Peyer's patch (tissue), 4 donors: Measurements from ENCODE around the gene FCF1. TPM values are rescaled to one million over a fixed set of nuclear protein-coding genes. Genes with fewer than 3 reads are reported as not detected.

Source experiments
- DNase-seq, 3 donors: peaks; one replicate each; pipeline ENCODE4 v3.0.0-alpha.2; 2017 to 2019
- H3K27ac ChIP-seq, 4 donors: fragments of 200-600 bp; sonication (generic); one replicate each; pipeline ENCODE4 v1.5.1; 2016 to 2019
- H3K27me3 ChIP-seq, 2 donors: fragments of 200-600 bp; sonication (generic); one replicate each; pipeline ENCODE4 v1.5.1; 2019
- H3K36me3 ChIP-seq, 3 donors: fragments of 200-600 bp; sonication (generic); one replicate each; pipeline ENCODE4 v1.5.1; 2016 to 2019
- H3K4me1 ChIP-seq, 4 donors: fragments of 200-600 bp; sonication (generic); one replicate each; pipeline ENCODE4 v1.5.1; 2016 to 2019
- H3K4me3 ChIP-seq, 4 donors: fragments of 200-600 bp; sonication (generic); 1 replicate in 3 of 4; 2 replicates in 1 of 4; pipeline ENCODE4 v1.5.1; 2016 to 2019; ENCODE audit warnings: mild to moderate bottlenecking in 1 of 4
- H3K9me3 ChIP-seq, 4 donors: fragments of 200-600 bp; sonication (generic); one replicate each; pipeline ENCODE4 v1.5.1; 2016 to 2019; ENCODE audit warnings: mild to moderate bottlenecking in 1 of 4
- CTCF ChIP-seq, 6 experiments: fragments of 450-650 bp in 4 of 6; fragments of 200-600 bp in 2 of 6; sonication (generic) in 1 of 6; IDR thresholded peaks; one replicate each; pipeline ENCODE4 v1.5.1; 2017 to 2019; ENCODE audit warnings: antibody characterized with exemption in 6 of 6, mild to moderate bottlenecking in 3 of 6, moderate library complexity in 1 of 6
- POLR2A ChIP-seq, 2 donors: fragments of 450-650 bp; IDR thresholded peaks; one replicate each; pipeline ENCODE4 v1.5.1; 2017; ENCODE audit warnings: antibody characterized with exemption in 2 of 2, mild to moderate bottlenecking in 2 of 2, moderate library complexity in 2 of 2
- total RNA-seq, 4 donors: library from RNA; depleted of rRNA; stranded (reverse); fragments of >200 nt; gene quantifications; one replicate each; pipeline ENCODE4 v1.1.0, GENCODE V29; 2016

FCF1 gene
- total RNA-seq, 4 donors from 2014 or later, result 7.5 to 31.4 (median 13.3) TPM

- Histone ChIP-seq H3K27ac (no peak overlapping the region), H3K9me3 (no peaks in the 10 kb centered on the region), H3K36me3 (peaks cover 0 to 25% (median 0%) of the 10 kb centered on the region in 3 donors), H3K27me3 (no peaks in the 10 kb centered on the region), H3K4me3 (no peak overlapping the region), H3K4me1 (peaks cover 0 to 6% (median 0%) of the 10 kb centered on the region in 4 donors)
- no peak for DNase-seq
- TF ChIP-seq CTCF (IDR thresholded peaks at IDR 0.05) (no peak), POLR2A (IDR thresholded peaks at IDR 0.05) (no peak)
Measured at GRCh38 chr14:74691456-74691855, 21.5 kb upstream of the FCF1 start.

DNA sequence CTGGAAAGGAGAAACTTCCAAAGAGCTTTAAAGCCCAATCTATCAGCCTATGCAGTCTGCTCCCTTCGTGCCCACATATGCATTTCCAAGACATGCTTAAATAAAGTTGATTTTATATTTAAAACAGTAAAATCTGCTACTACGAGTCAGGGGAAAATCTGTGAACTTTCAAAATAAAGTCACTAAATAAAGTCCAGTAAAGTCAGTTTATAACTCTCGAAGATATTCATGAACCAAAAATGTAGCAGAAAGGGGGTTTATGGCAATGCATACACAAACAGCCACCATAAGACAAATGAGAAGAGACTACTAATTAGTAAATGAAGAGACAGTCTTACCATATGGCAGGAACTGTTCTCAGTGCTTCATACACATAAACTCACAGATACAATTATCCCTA is 19.8 kb upstream of the FCF1 start:
- H3K36me3 ChIP-seq, result peaks cover 0 to 21% (median 0%) of the 10 kb centered on the region in 3 donors
- no peak overlapping the region for H3K27ac ChIP-seq
- H3K27me3 ChIP-seq, result no peaks in the 10 kb centered on the region
- H3K9me3 ChIP-seq, result no peaks in the 10 kb centered on the region
- DNase-seq, result no peak
- H3K4me1 ChIP-seq, result no peaks in the 10 kb centered on the region
- TF ChIP-seq CTCF (IDR thresholded peaks at IDR 0.05) (no peak), POLR2A (IDR thresholded peaks at IDR 0.05) (no peak)
- H3K4me3 ChIP-seq, result no peak overlapping the region

- DNase-seq, result no peak
- Histone ChIP-seq H3K9me3 (no peaks in the 10 kb centered on the region), H3K27ac (no peak overlapping the region), H3K4me3 (no peak overlapping the region), H3K27me3 (no peaks in the 10 kb centered on the region), H3K4me1 (no peaks in the 10 kb centered on the region), H3K36me3 (peaks cover 0 to 11% (median 0%) of the 10 kb centered on the region in 3 donors)
- TF ChIP-seq POLR2A (IDR thresholded peaks at IDR 0.05), result no peak
- TF ChIP-seq CTCF (IDR thresholded peaks at IDR 0.05), result no peak
Measured at GRCh38 chr14:74695406-74695805, 17.5 kb upstream of the FCF1 start.

DNA sequence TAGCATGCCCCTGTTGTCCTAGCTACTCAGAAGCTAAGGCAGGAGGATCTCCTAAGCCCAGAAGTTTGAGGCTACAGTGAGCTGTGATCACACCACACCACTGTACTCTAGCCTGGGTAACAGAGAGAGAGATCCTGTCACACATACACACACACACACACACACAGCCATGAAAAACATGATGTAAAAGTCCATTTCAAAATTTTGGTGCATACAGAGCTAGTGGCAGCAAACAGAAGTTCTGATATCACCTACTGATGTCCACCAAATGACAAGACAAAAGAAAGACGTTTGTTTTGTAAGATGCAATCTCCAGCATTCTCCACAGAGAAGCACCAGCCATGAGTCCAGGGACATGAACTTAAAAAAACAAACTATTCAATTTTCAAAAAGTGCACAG is 15.9 kb upstream of the FCF1 start:
- no peaks in the 10 kb centered on the region for H3K9me3 ChIP-seq
- TF ChIP-seq POLR2A (IDR thresholded peaks at IDR 0.05) (no peak), CTCF (IDR thresholded peaks at IDR 0.05) (no peak)
- H3K4me3 ChIP-seq, result no peak overlapping the region
- H3K36me3 ChIP-seq, result peaks cover 0 to 10% (median 0%) of the 10 kb centered on the region in 3 donors
- H3K4me1 ChIP-seq, result no peaks in the 10 kb centered on the region
- no peak for DNase-seq
- no peaks in the 10 kb centered on the region for H3K27me3 ChIP-seq
- no peak overlapping the region for H3K27ac ChIP-seq

DNA sequence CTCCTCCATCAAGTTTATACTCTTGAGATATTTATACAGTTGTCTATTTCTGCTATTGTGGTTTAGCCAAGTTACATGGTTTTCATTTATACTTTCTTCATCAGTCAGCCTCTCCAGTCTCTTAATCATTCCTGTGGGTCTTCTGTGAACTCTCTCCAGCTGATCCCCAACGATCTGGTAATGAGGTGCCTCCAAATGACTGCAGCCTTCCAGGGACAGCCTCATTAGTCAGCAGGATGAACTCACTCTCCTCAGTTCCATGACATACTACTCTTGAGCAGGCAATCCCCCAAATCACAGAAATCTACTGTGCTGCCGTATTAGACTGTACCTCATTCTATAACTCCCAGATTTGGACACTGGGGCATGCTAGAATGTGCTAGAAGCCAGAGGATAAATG is 15.4 kb upstream of the FCF1 start:
- H3K36me3 ChIP-seq, result peaks cover 0 to 10% (median 0%) of the 10 kb centered on the region in 3 donors
- no peak for DNase-seq
- H3K27me3 ChIP-seq, result no peaks in the 10 kb centered on the region
- no peak overlapping the region for H3K27ac ChIP-seq
- H3K9me3 ChIP-seq, result peaks cover 0 to 5% (median 0%) of the 10 kb centered on the region in 4 donors
- TF ChIP-seq CTCF (IDR thresholded peaks at IDR 0.05), result no peak
- no peak for TF ChIP-seq POLR2A (IDR thresholded peaks at IDR 0.05)
- H3K4me3 ChIP-seq, result no peak overlapping the region
- no peaks in the 10 kb centered on the region for H3K4me1 ChIP-seq

- H3K4me3 ChIP-seq, result no peak overlapping the region
- H3K27ac ChIP-seq, result no peak overlapping the region
- H3K4me1 ChIP-seq, result no peaks in the 10 kb centered on the region
- peaks cover 0 to 10% (median 0%) of the 10 kb centered on the region in 3 donors for H3K36me3 ChIP-seq
- TF ChIP-seq POLR2A (IDR thresholded peaks at IDR 0.05) (no peak), CTCF (IDR thresholded peaks at IDR 0.05) (no peak)
- peaks cover 0 to 5% (median 0%) of the 10 kb centered on the region in 4 donors for H3K9me3 ChIP-seq
- DNase-seq, result no peak
- H3K27me3 ChIP-seq, result no peaks in the 10 kb centered on the region
Measured at GRCh38 chr14:74697976-74698375, 15.0 kb upstream of the FCF1 start.
